Measurements from ENCODE around the gene TRRAP. TPM values are rescaled to one million over a fixed set of nuclear protein-coding genes. Genes with fewer than 3 reads are reported as not detected.
A peak's percentile ranks its signal among the peaks of the same experiment; 100 is the strongest.

TRRAP gene
- total and polyA plus RNA-seq, 2 of the 4 experiments (the other 2 are of a cell fraction), result 12.5 to 18.1 TPM

DNA sequence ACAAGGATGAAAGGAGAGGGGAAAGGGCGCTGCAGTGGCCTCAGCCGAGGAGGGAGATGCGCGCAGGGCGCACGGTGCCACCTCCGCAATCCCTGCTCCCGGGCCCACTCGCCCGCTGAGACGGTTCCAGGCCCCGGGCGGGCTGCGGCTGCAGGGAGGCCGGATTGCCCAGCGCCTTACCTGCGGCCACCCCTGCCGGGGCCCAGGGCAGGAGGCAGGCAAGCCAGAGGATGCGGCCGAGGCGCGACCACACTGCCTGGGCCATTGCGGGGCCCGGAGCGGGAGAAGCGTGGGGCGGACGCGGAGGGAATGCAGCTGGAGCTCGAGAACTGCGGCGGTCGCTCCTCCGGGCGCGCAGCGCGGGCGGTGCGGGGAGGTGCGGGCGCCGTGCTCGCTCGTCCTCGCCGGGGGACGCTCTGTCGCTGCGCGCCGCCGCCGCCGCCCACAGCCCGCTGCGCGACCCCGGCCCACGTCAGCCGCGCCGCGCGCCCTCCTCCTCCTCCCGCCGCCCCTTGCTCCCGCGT is 8.7 kb upstream of the TRRAP start, which contains the start of gene TMEM130:
Gene TMEM130 (minus strand): TSS at position 418 of the 524 bp plus-strand sequence. CDS start 153 bp downstream, at position 265.
- 0 out of 2 replicates have a peak within 1 kb of the TSS, but pooled peaks have one; percentile 35 for H2AK5ac ChIP-seq (ENCODE audit: low read depth, low read length)
- DNase-seq (no peak), ATAC-seq (ENCODE audit: low read depth) (peak; percentile 41)
- H3K9me3 ChIP-seq (ENCODE audit: control insufficient read depth, insufficient read depth, low read length), result no peaks in the 10 kb centered on the region
- POLR2A ChIA-PET (ENCODE audit: unreplicated experiment), result interaction anchor here (0.6 kb wide), 1 partner anchor 16 kb away, joined by 10 read pairs; no protein-coding TSS in a partner anchor
- H3K23ac ChIP-seq (ENCODE audit: low read depth, low read length), result peak within 1 kb of the TSS; percentile 89
- BruUV-seq (replicated peaks), result no TSS peak
- intact Hi-C loops (cut with micrococcal nuclease) (no loop called here), dilution Hi-C loops (cut with HindIII; ENCODE audit: low sequenced_read_pairs, unreplicated experiment) (no loop called here), in situ Hi-C loops (cut with MboI; ENCODE audit: low sequenced_read_pairs) (no loop called here)
- no peak for TF ChIP-seq RFX5 (IDR thresholded peaks at IDR 0.05; ENCODE audit: low read depth, low read length)
- TF ChIP-seq, protein P1, sequence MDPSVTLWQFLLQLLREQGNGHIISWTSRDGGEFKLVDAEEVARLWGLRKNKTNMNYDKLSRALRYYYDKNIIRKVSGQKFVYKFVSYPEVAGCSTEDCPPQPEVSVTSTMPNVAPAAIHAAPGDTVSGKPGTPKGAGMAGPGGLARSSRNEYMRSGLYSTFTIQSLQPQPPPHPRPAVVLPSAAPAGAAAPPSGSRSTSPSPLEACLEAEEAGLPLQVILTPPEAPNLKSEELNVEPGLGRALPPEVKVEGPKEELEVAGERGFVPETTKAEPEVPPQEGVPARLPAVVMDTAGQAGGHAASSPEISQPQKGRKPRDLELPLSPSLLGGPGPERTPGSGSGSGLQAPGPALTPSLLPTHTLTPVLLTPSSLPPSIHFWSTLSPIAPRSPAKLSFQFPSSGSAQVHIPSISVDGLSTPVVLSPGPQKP (IDR thresholded peaks at IDR 0.05; ENCODE audit: borderline replicate concordance, low read depth, low read length), result no peak
- no peak for TF ChIP-seq FOS (IDR thresholded peaks at IDR 0.05; ENCODE audit: low read depth, low read length)
- no peak for TF ChIP-seq NFE2L2 (IDR thresholded peaks at IDR 0.05; ENCODE audit: low read depth, low read length)
- TF ChIP-seq BHLHE40 (IDR thresholded peaks at IDR 0.05; ENCODE audit: low read depth, low read length), result no peak
- no peak for TF ChIP-seq MXI1 (IDR thresholded peaks at IDR 0.05; ENCODE audit: borderline replicate concordance, low read depth, low read length)
- TF ChIP-seq, protein P2, sequence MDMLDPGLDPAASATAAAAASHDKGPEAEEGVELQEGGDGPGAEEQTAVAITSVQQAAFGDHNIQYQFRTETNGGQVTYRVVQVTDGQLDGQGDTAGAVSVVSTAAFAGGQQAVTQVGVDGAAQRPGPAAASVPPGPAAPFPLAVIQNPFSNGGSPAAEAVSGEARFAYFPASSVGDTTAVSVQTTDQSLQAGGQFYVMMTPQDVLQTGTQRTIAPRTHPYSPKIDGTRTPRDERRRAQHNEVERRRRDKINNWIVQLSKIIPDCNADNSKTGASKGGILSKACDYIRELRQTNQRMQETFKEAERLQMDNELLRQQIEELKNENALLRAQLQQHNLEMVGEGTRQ (IDR thresholded peaks at IDR 0.05; ENCODE audit: low read depth, low read length), result no peak
- no peak for TF ChIP-seq CHD1 (IDR thresholded peaks at IDR 0.05; ENCODE audit: low read depth, low read length)
- TF ChIP-seq CEBPB (IDR thresholded peaks at IDR 0.05; ENCODE audit: low read depth, low read length), result no peak
- no peak for TF ChIP-seq RAD21 (IDR thresholded peaks at IDR 0.05; ENCODE audit: low read length)
- TF ChIP-seq, protein P3, sequence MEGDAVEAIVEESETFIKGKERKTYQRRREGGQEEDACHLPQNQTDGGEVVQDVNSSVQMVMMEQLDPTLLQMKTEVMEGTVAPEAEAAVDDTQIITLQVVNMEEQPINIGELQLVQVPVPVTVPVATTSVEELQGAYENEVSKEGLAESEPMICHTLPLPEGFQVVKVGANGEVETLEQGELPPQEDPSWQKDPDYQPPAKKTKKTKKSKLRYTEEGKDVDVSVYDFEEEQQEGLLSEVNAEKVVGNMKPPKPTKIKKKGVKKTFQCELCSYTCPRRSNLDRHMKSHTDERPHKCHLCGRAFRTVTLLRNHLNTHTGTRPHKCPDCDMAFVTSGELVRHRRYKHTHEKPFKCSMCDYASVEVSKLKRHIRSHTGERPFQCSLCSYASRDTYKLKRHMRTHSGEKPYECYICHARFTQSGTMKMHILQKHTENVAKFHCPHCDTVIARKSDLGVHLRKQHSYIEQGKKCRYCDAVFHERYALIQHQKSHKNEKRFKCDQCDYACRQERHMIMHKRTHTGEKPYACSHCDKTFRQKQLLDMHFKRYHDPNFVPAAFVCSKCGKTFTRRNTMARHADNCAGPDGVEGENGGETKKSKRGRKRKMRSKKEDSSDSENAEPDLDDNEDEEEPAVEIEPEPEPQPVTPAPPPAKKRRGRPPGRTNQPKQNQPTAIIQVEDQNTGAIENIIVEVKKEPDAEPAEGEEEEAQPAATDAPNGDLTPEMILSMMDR (conservative IDR thresholded peaks at IDR 0.05; ENCODE audit: low read depth, low read length), result no peak
- no peak for TF ChIP-seq MAZ (IDR thresholded peaks at IDR 0.05; ENCODE audit: borderline replicate concordance, low read depth, low read length)
- TF ChIP-seq RCOR1 (IDR thresholded peaks at IDR 0.05; ENCODE audit: insufficient replicate concordance, low read length), result no peak
- no peak for TF ChIP-seq SMC3 (IDR thresholded peaks at IDR 0.05; ENCODE audit: low read depth, low read length)
- no peak for TF ChIP-seq POLR2A (IDR thresholded peaks at IDR 0.05; ENCODE audit: low read depth, low read length)
- H3K4ac ChIP-seq (ENCODE audit: low read depth, low read length), result no peak within 1 kb of the TSS; the same call in none of the 2 replicates
- peak within 1 kb of the TSS; percentile 27; the same call in 1 of the 2 replicates for H2BK120ac ChIP-seq (ENCODE audit: low read depth, low read length)
- H2BK15ac ChIP-seq (ENCODE audit: low read depth, low read length), result no peak within 1 kb of the TSS
- H3K27ac ChIP-seq (ENCODE audit: insufficient read depth, low read length), result no peak within 1 kb of the TSS
- CTCF ChIA-PET, result interaction anchor here (0.6 kb wide), 1 partner anchor 451 kb away, joined by 3 read pairs; no protein-coding TSS in a partner anchor
- H3K9me1 ChIP-seq (ENCODE audit: insufficient read depth, low read length), result peaks cover 7% of the 10 kb centered on the region
- no peak within 1 kb of the TSS for H3K56ac ChIP-seq (ENCODE audit: extremely low read depth, insufficient read depth, low read length)
- peak within 1 kb of the TSS; percentile 96 for H2AK9ac ChIP-seq (replicated peaks; ENCODE audit: low read depth, low read length, poor library complexity)
- 0 out of 4 replicates have a peak within 1 kb of the TSS, but pooled peaks of 1 of the 2 experiments have one; percentile 25 for H4K8ac ChIP-seq (ENCODE audit: low read depth in 2 of 2, low read length in 2 of 2)
- WGBS, 2 experiments (ENCODE audit: extremely low coverage in 2 of 2, insufficient read length in 1 of 2), result 0% methylated on average over 4 of the region's 69 CpGs; no CpG with 5 or more reads in 1 of the 2 experiments
- H4K91ac ChIP-seq (ENCODE audit: insufficient read depth, low read depth, low read length), result no peak within 1 kb of the TSS
- H3K18ac ChIP-seq (ENCODE audit: low read depth, low read length), result no peak within 1 kb of the TSS
- H4K5ac ChIP-seq (ENCODE audit: low read depth, low read length), result no peak within 1 kb of the TSS
- H4K20me1 ChIP-seq (ENCODE audit: insufficient read depth, low read length), result no peaks in the 10 kb centered on the region
- no peaks in the 10 kb centered on the region for H3K36me3 ChIP-seq (ENCODE audit: control insufficient read depth, insufficient read depth, low read length)
- peak within 1 kb of the TSS; percentile 62 for H3K4me3 ChIP-seq (ENCODE audit: insufficient read depth, low read depth, low read length)
- no peak within 1 kb of the TSS for H3K9ac ChIP-seq (ENCODE audit: low read depth, low read length)
- H3K4me1 ChIP-seq (ENCODE audit: control insufficient read depth, insufficient read depth, low read length), result peaks cover 10% of the 10 kb centered on the region
- H2AFZ ChIP-seq (replicated peaks; ENCODE audit: low read length, poor library complexity), result peak within 1 kb of the TSS; percentile 92
- peaks cover 12% of the 10 kb centered on the region for H3K27me3 ChIP-seq (ENCODE audit: control insufficient read depth, insufficient read depth, low read length)
- peak within 1 kb of the TSS; percentile 61; the same call in 1 of the 2 replicates for H2BK20ac ChIP-seq (ENCODE audit: low read depth, low read length)
- H3K4me2 ChIP-seq (ENCODE audit: low read depth, low read length), result peak within 1 kb of the TSS; percentile 97
- peaks cover 0 to 3% of the 10 kb centered on the region in 2 experiments; a peak in 1 of 4 replicates for H3K79me1 ChIP-seq (ENCODE audit: low read depth in 1 of 2, low read length in 2 of 2)
- H2BK5ac ChIP-seq (ENCODE audit: low read depth, low read length, poor library complexity, severe bottlenecking), result no peak within 1 kb of the TSS
- no peak within 1 kb of the TSS for H3K14ac ChIP-seq (replicated peaks; ENCODE audit: low read depth, low read length)
